Measurements from ENCODE around the gene BTBD6. TPM values are rescaled to one million over a fixed set of nuclear protein-coding genes. Genes with fewer than 3 reads are reported as not detected.

The BTBD6 gene
- total RNA-seq, 1 donor from 2014 or later: 31.9 TPM

- Mint-ChIP-seq H3K27me3 (peaks cover 3% of the 10 kb centered on the region), H3K4me1 (ENCODE audit: low read depth) (no peaks in the 10 kb centered on the region), H3K9me3 (ENCODE audit: low read depth) (no peaks in the 10 kb centered on the region), H3K4me3 (ENCODE audit: low read depth) (no peak overlapping the region), H3K27ac (no peak overlapping the region), H3K36me3 (ENCODE audit: insufficient read depth) (no peaks in the 10 kb centered on the region)
- no peak for TF ChIP-seq CTCF (IDR thresholded peaks at IDR 0.05; ENCODE audit: unreplicated experiment)
- no peak for DNase-seq (ENCODE audit: low spot score, unreplicated experiment)
Measured at GRCh38 chr14:105204931-105205672, 43.2 kb upstream of the BTBD6 start.

- no peak overlapping the region for H3K4me3 Mint-ChIP-seq (ENCODE audit: low read depth)
- no peak for DNase-seq (ENCODE audit: low spot score, unreplicated experiment)
- H3K36me3 Mint-ChIP-seq (ENCODE audit: insufficient read depth): no peaks in the 10 kb centered on the region
- no peak overlapping the region for H3K27ac Mint-ChIP-seq
- no peaks in the 10 kb centered on the region for H3K9me3 Mint-ChIP-seq (ENCODE audit: low read depth)
- no peak for TF ChIP-seq CTCF (IDR thresholded peaks at IDR 0.05; ENCODE audit: unreplicated experiment)
- no peaks in the 10 kb centered on the region for H3K4me1 Mint-ChIP-seq (ENCODE audit: low read depth)
- H3K27me3 Mint-ChIP-seq: no peaks in the 10 kb centered on the region
Measured at GRCh38 chr14:105205673-105206208, 42.6 kb upstream of the BTBD6 start.

GRCh38 chr14:105206873-105207272 lies 41.5 kb upstream of the BTBD6 start:
- Mint-ChIP-seq H3K9me3 (ENCODE audit: low read depth) (no peaks in the 10 kb centered on the region), H3K27ac (no peak overlapping the region), H3K27me3 (no peaks in the 10 kb centered on the region), H3K4me1 (ENCODE audit: low read depth) (no peaks in the 10 kb centered on the region), H3K36me3 (ENCODE audit: insufficient read depth) (no peaks in the 10 kb centered on the region), H3K4me3 (ENCODE audit: low read depth) (no peak overlapping the region)
- DNase-seq (ENCODE audit: low spot score, unreplicated experiment): no peak
- TF ChIP-seq CTCF (IDR thresholded peaks at IDR 0.05; ENCODE audit: unreplicated experiment): no peak

GRCh38 chr14:105207460-105207901 lies 40.9 kb upstream of the BTBD6 start:
- no peaks in the 10 kb centered on the region for H3K36me3 Mint-ChIP-seq (ENCODE audit: insufficient read depth)
- H3K4me3 Mint-ChIP-seq (ENCODE audit: low read depth): no peak overlapping the region
- no peak overlapping the region for H3K27ac Mint-ChIP-seq
- H3K27me3 Mint-ChIP-seq: no peaks in the 10 kb centered on the region
- H3K4me1 Mint-ChIP-seq (ENCODE audit: low read depth): no peaks in the 10 kb centered on the region
- no peak for TF ChIP-seq CTCF (IDR thresholded peaks at IDR 0.05; ENCODE audit: unreplicated experiment)
- DNase-seq (ENCODE audit: low spot score, unreplicated experiment): no peak
- H3K9me3 Mint-ChIP-seq (ENCODE audit: low read depth): no peaks in the 10 kb centered on the region

- no peak for DNase-seq (ENCODE audit: low spot score, unreplicated experiment)
- H3K36me3 Mint-ChIP-seq (ENCODE audit: insufficient read depth): no peaks in the 10 kb centered on the region
- H3K27me3 Mint-ChIP-seq: no peaks in the 10 kb centered on the region
- TF ChIP-seq CTCF (IDR thresholded peaks at IDR 0.05; ENCODE audit: unreplicated experiment): no peak
- no peak overlapping the region for H3K4me3 Mint-ChIP-seq (ENCODE audit: low read depth)
- H3K27ac Mint-ChIP-seq: no peak overlapping the region
- no peaks in the 10 kb centered on the region for H3K4me1 Mint-ChIP-seq (ENCODE audit: low read depth)
- no peaks in the 10 kb centered on the region for H3K9me3 Mint-ChIP-seq (ENCODE audit: low read depth)
Measured at GRCh38 chr14:105207996-105208737, 40.2 kb upstream of the BTBD6 start.

All from progenitor cell of endocrine pancreas (in vitro differentiated cells).